HG03565 (cell line): ENCODE data around the gene SEMA4F.

Experiments used
- ATAC-seq: cut with Tn5 transposase; IDR thresholded peaks from one replicate; pipeline ENCODE4 v1.9.1; 2021; ENCODE audit warnings: mild to moderate bottlenecking, moderate library complexity; ENCODE audit not compliant: unreplicated experiment

Gene SEMA4F

GRCh38 chr2:74703373-74703772, 49.3 kb downstream of the SEMA4F start:
- ATAC-seq, result no peak

- no peak for ATAC-seq
Measured at GRCh38 chr2:74704216-74704615, 50.2 kb downstream of the SEMA4F start.

- no peak for ATAC-seq
Measured at GRCh38 chr2:74706741-74707140, 52.7 kb downstream of the SEMA4F start.

GRCh38 chr2:74707837-74708236, 53.8 kb downstream of the SEMA4F start:
- ATAC-seq, result no peak

- ATAC-seq, result no peak
Measured at GRCh38 chr2:74708296-74708695, 54.2 kb downstream of the SEMA4F start.

GRCh38 chr2:74708883-74709282, 54.8 kb downstream of the SEMA4F start:
- no peak for ATAC-seq

- no peak for ATAC-seq
Measured at GRCh38 chr2:74712223-74713053, 58.4 kb downstream of the SEMA4F start.

GRCh38 chr2:74714691-74715080, 60.6 kb downstream of the SEMA4F start:
- no peak for ATAC-seq

GRCh38 chr2:74715081-74715791, 61.2 kb downstream of the SEMA4F start:
- ATAC-seq, result peak; percentile 84

GRCh38 chr2:74715880-74716279, 61.8 kb downstream of the SEMA4F start:
- no peak for ATAC-seq

GRCh38 chr2:74719066-74719465, 65.0 kb downstream of the SEMA4F start:
- ATAC-seq, result no peak

- no peak for ATAC-seq
Measured at GRCh38 chr2:74721316-74721715, 67.3 kb downstream of the SEMA4F start.

GRCh38 chr2:74724496-74724895, 70.4 kb downstream of the SEMA4F start:
- no peak for ATAC-seq

GRCh38 chr2:74725287-74725686, 71.2 kb downstream of the SEMA4F start:
- no peak for ATAC-seq

GRCh38 chr2:74728842-74729241, 74.8 kb downstream of the SEMA4F start:
- ATAC-seq, result no peak

- no peak for ATAC-seq
Measured at GRCh38 chr2:74730530-74730929, 76.5 kb downstream of the SEMA4F start.
